ENCODE data around the gene OSGIN1. TPM values are rescaled to one million over a fixed set of nuclear protein-coding genes. Genes with fewer than 3 reads are reported as not detected.

Gene OSGIN1
- total and polyA plus RNA-seq, 12 donors, result 3.2 to 14.5 (median 5.5) TPM

DNA sequence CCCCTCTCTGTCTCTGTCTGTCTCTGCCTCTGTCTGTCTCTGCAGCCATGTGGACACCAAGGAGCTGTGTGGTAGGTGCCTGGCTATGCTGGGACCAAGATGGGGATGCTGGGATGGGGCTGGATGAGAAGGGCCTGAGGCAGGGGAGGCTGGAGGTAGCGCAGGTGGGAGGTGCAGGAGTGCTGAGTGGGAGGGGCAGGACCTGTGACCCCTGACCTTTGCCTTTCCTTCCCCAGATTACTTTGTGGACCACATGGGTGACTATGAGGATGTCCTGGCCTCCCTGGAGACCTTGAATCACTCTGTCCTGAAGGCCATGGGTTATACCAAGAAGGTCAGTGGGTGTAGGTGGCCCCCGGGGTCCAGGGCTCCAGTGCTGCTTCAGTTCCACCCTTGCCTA, 27.8 kb downstream of the OSGIN1 start:
- intact Hi-C loops (cut with DNase I), result no loop called here
- TF ChIP-seq, protein P1, sequence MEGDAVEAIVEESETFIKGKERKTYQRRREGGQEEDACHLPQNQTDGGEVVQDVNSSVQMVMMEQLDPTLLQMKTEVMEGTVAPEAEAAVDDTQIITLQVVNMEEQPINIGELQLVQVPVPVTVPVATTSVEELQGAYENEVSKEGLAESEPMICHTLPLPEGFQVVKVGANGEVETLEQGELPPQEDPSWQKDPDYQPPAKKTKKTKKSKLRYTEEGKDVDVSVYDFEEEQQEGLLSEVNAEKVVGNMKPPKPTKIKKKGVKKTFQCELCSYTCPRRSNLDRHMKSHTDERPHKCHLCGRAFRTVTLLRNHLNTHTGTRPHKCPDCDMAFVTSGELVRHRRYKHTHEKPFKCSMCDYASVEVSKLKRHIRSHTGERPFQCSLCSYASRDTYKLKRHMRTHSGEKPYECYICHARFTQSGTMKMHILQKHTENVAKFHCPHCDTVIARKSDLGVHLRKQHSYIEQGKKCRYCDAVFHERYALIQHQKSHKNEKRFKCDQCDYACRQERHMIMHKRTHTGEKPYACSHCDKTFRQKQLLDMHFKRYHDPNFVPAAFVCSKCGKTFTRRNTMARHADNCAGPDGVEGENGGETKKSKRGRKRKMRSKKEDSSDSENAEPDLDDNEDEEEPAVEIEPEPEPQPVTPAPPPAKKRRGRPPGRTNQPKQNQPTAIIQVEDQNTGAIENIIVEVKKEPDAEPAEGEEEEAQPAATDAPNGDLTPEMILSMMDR (IDR thresholded peaks at IDR 0.05), result no peak
- peak in 1 of 8 donors; percentile 48 for ATAC-seq

DNA sequence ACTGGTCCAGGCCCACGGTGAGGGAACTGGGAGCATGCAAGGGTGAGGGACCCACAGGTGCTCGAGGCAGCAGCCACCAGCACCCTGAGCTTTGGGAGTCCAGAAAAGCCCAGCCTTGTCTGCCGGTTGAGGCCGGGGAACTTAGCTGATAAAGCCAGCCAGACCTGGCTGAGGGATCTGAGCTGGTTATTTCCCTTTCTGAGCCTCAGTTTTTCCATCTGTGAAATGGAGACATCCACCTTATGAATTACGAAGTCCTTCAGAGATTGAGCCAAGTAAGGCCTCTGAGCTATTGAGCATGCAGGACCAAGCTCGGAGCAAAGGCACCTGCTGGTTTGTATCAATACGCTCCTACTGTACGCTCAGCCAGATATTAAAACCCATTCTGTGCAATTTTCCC, 28.8 kb downstream of the OSGIN1 start:
- H3K27me3 ChIP-seq, result no peaks in the 10 kb centered on the region
- ATAC-seq (no peak), DNase-seq (no peak)
- H3K27ac ChIP-seq, result no peak overlapping the region
- 98 to 100% methylated on average over 8 of the region's 8 CpGs for WGBS, 2 donors
- peaks cover 0 to 8% (median 0%) of the 10 kb centered on the region in 9 donors for H3K4me1 ChIP-seq
- no peak overlapping the region for H3K4me3 ChIP-seq
- TF ChIP-seq, protein P1 (IDR thresholded peaks at IDR 0.05), result no peak
- no peaks in the 10 kb centered on the region for H3K36me3 ChIP-seq
- peaks cover 0 to 23% (median 5%) of the 10 kb centered on the region in 11 donors for H3K9me3 ChIP-seq
- intact Hi-C loops (cut with DNase I), result no loop called here

More for the DNA sequence above, 27.8 kb downstream of the OSGIN1 start:
- no peaks in the 10 kb centered on the region for H3K36me3 ChIP-seq
- no peak overlapping the region for H3K4me3 ChIP-seq
- no peak for DNase-seq
- H3K27me3 ChIP-seq, result no peaks in the 10 kb centered on the region
- H3K4me1 ChIP-seq, result peaks cover 0 to 8% (median 0%) of the 10 kb centered on the region in 9 donors
- 94% methylated on average over 2 of the region's 2 CpGs for WGBS, 2 donors
- no peak overlapping the region for H3K27ac ChIP-seq
- peaks cover 0 to 23% (median 5%) of the 10 kb centered on the region in 11 donors for H3K9me3 ChIP-seq

DNA sequence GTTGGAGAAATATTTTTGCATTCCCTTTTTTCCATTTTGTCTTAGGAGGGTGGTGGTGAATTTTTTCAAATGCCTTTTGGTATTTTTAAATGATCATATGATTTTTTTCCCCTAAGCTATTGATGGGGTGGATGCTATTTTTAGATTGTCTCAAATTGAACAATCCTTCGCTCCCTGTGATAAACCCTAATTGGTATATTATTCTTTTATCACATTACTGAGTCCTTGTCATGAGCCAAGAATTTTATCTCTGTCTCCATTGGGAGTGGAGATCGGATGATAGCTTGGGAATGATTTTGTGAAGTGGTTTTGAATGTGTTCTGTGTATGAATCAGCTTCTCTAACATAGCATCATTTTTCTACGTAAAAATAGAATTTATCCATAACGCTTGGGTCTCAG, 30.5 kb downstream of the OSGIN1 start:
- peaks cover 0 to 3% (median 0%) of the 10 kb centered on the region in 7 donors for H3K27me3 ChIP-seq
- peaks cover 0 to 24% (median 2%) of the 10 kb centered on the region in 11 donors for H3K9me3 ChIP-seq
- no peak for ATAC-seq
- DNase-seq, result no peak
- no peak overlapping the region for H3K27ac ChIP-seq
- 42 to 54% methylated on average over 4 of the region's 4 CpGs for WGBS, 2 donors
- H3K4me1 ChIP-seq, result peaks cover 0 to 8% (median 0%) of the 10 kb centered on the region in 9 donors
- no peaks in the 10 kb centered on the region for H3K36me3 ChIP-seq
- TF ChIP-seq, protein P1 (IDR thresholded peaks at IDR 0.05), result no peak
- intact Hi-C loops (cut with DNase I), result no loop called here
- no peak overlapping the region for H3K4me3 ChIP-seq

DNA sequence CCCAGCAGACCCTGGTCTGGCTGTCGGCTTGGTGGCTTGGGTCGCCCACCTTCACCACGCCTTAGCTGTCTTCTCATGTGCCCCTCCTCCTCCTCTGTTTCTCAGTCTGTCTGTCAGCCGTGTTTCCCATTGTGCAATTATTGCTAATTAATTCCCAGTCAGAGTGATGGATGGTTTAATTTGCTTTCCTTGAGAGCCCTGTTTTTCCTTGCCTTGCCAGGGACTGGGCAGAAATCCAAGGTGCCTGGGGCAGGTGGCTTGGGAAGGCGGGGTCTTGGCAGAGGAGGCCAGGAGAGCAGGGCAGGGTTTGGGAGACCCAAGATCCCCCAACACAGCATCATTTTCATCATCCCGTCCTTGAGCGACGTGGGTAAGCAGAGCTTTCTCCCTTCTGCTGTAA, 36.3 kb downstream of the OSGIN1 start:
- Histone ChIP-seq H3K36me3 (no peaks in the 10 kb centered on the region), H3K4me3 (no peak overlapping the region), H3K9me3 (peaks cover 0 to 10% (median 0%) of the 10 kb centered on the region in 11 donors), H3K4me1 (peaks cover 0 to 16% (median 6%) of the 10 kb centered on the region in 9 donors), H3K27me3 (peaks cover 0 to 22% (median 0%) of the 10 kb centered on the region in 7 donors), H3K27ac (no peak overlapping the region)
- intact Hi-C loops (cut with DNase I), result no loop called here
- ATAC-seq (no peak), DNase-seq (no peak)
- 86 to 88% methylated on average over 8 of the region's 8 CpGs for WGBS, 2 donors
- TF ChIP-seq, protein P1 (IDR thresholded peaks at IDR 0.05), result no peak

Data from heart right ventricle (tissue), 16 donors.